Retinal pigment epithelial cell (primary cell): ENCODE measurements around the gene CALM3.

Source experiments
- DNase-seq: peaks from one replicate; pipeline ENCODE4 v3.0.0-alpha.2; 2010; ENCODE audit warnings: low read depth
- H3K4me3 ChIP-seq: 2 replicates; pipeline ENCODE4 v1.5.1; 2011; ENCODE audit warnings: mild to moderate bottlenecking, low read length, control low read depth, moderate library complexity
- TF ChIP-seq, protein P1 (sequence below): conservative IDR thresholded peaks from 2 replicates; pipeline ENCODE4 v1.5.1; 2011; ENCODE audit warnings: low read depth, low read length, control low read depth, inconsistent platforms

CALM3 gene

DNA sequence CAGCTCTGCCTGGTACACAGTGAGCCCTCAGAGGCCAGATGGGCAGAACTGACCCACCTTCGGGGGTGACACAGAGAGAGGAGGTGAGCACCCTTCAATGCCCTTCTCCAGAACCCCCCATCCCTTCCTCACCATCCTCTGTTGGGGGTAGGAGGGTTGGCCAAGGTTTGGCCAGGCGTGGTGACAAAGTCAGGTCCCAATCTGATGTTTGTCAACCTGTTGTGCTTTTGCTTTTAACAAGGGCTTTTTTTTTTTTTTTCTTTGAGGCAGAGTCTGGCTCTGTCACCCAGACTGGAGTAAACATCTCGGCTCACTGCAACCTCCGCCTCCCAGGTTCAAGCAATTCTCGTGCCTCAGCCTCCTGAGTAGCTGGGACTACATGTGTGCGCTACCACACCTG, 16.5 kb downstream of the CALM3 start:
- TF ChIP-seq, protein P1, sequence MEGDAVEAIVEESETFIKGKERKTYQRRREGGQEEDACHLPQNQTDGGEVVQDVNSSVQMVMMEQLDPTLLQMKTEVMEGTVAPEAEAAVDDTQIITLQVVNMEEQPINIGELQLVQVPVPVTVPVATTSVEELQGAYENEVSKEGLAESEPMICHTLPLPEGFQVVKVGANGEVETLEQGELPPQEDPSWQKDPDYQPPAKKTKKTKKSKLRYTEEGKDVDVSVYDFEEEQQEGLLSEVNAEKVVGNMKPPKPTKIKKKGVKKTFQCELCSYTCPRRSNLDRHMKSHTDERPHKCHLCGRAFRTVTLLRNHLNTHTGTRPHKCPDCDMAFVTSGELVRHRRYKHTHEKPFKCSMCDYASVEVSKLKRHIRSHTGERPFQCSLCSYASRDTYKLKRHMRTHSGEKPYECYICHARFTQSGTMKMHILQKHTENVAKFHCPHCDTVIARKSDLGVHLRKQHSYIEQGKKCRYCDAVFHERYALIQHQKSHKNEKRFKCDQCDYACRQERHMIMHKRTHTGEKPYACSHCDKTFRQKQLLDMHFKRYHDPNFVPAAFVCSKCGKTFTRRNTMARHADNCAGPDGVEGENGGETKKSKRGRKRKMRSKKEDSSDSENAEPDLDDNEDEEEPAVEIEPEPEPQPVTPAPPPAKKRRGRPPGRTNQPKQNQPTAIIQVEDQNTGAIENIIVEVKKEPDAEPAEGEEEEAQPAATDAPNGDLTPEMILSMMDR, result no peak
- H3K4me3 ChIP-seq, result no peak overlapping the region
- DNase-seq, result no peak

DNA sequence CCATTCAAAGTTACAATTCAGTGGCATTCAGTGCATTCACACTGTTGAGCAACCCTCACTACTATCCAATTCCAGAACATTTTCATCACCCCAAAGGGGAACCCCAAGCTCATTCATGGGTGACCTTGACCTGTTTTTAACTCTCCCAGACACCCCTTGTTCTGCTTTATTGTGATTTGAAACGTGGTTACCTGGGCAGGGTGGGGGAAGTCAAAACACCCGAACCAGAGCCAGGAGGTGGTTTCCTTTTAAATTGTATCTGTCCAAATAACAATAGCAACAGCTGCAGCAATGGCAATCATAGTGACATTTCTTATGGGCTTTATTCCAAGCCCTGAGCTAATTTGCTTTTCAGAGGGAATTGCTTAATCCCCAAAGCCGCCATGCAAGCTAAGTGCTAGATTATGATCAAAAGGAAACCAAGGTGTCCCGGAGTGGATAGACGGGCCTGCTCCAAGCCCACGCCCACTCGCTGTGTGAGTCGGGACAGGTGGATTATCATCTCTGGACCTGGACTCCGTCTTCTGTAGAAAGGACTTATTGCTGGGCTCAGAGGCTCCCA, 17.6 kb downstream of the CALM3 start:
- DNase-seq, result no peak
- no peak overlapping the region for H3K4me3 ChIP-seq
- TF ChIP-seq, protein P1, result no peak

DNA sequence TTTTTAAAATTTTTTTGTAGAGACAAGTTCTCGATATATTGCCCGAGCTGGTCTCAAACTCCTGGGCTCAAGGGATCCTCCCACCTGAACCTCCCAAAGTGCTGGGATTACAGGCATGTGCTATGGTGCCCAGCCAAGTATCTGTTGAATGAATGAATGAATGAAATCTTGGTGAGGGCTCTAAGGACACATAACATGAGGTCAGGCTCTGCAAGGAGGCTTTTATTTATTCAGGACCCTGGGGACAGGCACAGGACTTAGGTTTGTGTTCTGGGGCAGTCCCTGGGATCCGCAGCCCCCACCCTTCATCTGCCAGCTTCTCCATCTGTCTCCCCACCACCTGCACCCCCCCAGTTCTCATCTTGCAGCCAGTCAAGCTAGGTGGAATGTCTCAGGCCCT, 19.1 kb downstream of the CALM3 start:
- TF ChIP-seq, protein P1, result no peak
- DNase-seq, result no peak
- no peak overlapping the region for H3K4me3 ChIP-seq

DNA sequence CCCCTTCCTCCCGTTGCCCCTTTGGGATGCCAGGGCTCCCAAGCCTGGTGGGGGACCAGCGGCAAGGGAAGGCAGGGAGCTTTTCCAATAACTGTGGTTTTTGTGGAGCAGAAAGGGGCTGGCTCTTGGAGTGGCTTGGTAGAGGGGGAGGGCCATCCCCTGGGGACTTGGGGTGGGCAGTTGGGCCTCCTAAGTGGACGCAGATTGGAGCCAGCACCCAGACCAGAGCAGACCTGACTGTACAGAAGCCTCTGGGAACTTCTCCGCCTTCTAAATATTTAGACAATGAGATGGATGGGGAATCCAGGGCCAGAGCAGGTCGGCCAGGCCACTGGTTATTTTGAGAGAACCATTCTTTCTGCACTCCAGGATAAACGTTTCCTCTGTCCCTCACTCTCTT, 19.6 kb downstream of the CALM3 start:
- TF ChIP-seq, protein P1, result no peak
- no peak overlapping the region for H3K4me3 ChIP-seq
- no peak for DNase-seq

DNA sequence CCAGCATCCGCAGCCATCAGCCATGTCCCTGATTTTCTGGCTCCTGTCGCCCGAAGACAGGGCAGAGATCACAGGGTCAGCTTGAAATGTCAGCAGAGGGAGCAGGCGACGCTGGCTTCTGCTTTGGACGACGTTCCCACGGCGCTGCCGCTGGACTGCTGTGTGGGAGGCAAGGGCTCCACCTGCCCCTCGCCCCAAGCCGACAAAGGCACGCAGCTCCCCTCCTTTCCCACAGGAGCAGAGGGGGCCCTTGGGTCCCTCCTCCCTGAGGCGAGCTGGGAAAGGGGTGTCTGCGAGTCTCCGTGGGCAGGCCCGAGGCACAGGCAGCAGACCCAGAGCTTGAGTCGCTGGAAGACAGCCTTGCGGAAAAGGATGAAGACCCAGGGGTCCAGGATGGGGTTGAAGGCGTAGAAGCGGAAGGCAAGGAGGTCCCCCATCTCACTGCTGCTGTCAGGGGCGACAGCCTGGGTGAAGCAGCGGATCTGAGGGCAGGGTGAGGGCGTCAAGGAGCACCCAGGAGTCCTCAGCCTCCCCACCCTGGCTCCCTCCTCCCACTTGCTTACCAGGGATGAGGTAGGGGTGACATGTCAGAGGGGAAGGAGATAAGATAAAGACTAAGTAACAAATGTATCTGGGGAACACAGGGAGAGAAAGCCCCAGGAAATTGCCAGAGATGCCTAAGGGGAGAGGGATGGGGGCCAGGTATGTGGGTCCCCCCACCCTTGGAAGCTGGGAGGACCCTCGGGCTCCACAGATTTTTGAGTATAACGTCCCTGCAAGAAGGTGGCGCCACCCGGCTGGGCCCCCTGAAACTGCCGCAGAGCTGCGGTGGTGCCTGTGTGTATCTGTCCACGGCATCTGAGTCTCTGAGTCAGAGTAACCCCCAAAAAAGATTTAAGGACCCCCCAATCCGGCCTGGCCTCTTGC, 20.3 kb downstream of the CALM3 start:
- no peak for DNase-seq
- no peak overlapping the region for H3K4me3 ChIP-seq
- TF ChIP-seq, protein P1, result peak; percentile 20

DNA sequence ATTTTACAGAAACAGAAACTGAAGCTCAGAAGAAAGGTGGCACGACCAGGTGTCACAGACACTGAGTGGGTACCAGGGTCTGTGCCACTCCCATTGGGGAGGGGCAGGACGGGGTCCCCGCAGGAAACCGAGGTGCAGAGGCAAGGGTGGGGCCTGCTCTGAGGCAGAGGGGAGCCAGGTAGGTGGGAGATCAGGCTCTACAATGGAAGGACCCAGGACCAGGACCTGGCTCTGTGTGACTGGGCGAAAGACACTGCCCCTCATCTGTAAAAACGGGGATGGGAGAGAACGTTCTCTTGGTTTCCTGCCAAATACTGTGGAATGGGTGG, 21.0 kb downstream of the CALM3 start:
- TF ChIP-seq, protein P1, result no peak
- H3K4me3 ChIP-seq, result no peak overlapping the region

More for the DNA sequence above, 21.0 kb downstream of the CALM3 start:
- DNase-seq, result no peak
